Right lobe of liver (tissue), 4 donors: Measurements from ENCODE around the gene KDM2B.
"Not testable (repeated sequence)": the region's sequence is repeated elsewhere in the genome, so short reads cannot be mapped to it uniquely, and the experiment has no call there.

Source experiments
- POLR2A ChIP-seq: fragments of 450-650 bp; IDR thresholded peaks from one replicate; pipeline ENCODE4 v1.6.1; 2017; ENCODE audit warnings: antibody characterized with exemption, mild to moderate bottlenecking
- TF ChIP-seq, protein P1 (sequence below), 4 donors: fragments of 200-600 bp in 3 of 4; fragments of 450-650 bp in 1 of 4; IDR thresholded peaks; one replicate each; pipeline versions ENCODE4 v1.5.1 to v1.8.0; 2016 to 2022; ENCODE audit warnings: antibody characterized with exemption in 4 of 4, mild to moderate bottlenecking in 2 of 4
- donor health status: DM: no; HTN: no; CAD: no.
- donor health status: DM: no; HTN: no; CAD: no.
- donor health status: DM: no; HTN: yes; CAD: no.

DNA sequence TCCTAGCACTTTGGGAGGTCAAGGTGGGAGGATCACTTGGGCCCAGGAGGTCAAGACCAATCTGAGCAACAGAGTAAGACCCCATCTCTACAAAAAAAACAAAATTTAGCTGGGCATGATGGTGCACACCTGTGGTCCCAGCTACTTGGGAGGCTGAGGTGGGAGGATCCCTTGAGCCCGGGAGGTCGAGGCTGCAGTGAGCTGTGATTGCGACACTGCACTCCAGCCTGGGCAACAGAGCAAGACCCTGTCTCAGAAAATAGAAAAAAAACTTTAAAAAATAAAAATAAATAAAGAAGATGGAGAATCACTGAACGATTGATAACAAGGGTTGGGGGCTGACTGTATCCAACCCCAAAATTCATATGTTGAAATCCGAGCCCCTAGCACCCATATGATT is 96.3 kb downstream of the KDM2B start:
- TF ChIP-seq, protein P1, sequence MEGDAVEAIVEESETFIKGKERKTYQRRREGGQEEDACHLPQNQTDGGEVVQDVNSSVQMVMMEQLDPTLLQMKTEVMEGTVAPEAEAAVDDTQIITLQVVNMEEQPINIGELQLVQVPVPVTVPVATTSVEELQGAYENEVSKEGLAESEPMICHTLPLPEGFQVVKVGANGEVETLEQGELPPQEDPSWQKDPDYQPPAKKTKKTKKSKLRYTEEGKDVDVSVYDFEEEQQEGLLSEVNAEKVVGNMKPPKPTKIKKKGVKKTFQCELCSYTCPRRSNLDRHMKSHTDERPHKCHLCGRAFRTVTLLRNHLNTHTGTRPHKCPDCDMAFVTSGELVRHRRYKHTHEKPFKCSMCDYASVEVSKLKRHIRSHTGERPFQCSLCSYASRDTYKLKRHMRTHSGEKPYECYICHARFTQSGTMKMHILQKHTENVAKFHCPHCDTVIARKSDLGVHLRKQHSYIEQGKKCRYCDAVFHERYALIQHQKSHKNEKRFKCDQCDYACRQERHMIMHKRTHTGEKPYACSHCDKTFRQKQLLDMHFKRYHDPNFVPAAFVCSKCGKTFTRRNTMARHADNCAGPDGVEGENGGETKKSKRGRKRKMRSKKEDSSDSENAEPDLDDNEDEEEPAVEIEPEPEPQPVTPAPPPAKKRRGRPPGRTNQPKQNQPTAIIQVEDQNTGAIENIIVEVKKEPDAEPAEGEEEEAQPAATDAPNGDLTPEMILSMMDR (IDR thresholded peaks at IDR 0.05), result not testable (repeated sequence)
- TF ChIP-seq POLR2A, result not testable (repeated sequence)
